HepG2 (cell line): ENCODE data around the gene GLT1D1. TPM values are rescaled to one million over a fixed set of nuclear protein-coding genes. Genes with fewer than 3 reads are reported as not detected.

Experiments
- ATAC-seq: fragments of 200-7000 bp; cut with Tn5 transposase; 3 replicates; pipeline ENCODE4 v1.9.1; 2020; ENCODE audit warnings: mild to moderate bottlenecking, moderate library complexity
- BruUV-seq: library from RNA; stranded (reverse); fragments of 400-500 nt; replicated peaks from 2 replicates; lab custom pipeline; 2021; lab: Mats Ljungman, UMichigan
- CTCF ChIA-PET: fragments of 300-600 bp; formaldehyde crosslinking; extraction: SDS; loops from one replicate; lab custom pipeline; 2021; ENCODE audit warnings: low total read pairs, inconsistent platforms, low intra/inter-chr PET ratio; lab: Yijun Ruan, JAX
- POLR2A ChIA-PET: fragments of 350-600 bp; sonication (Branson Sonifier 250); formaldehyde crosslinking; loops from one replicate; lab custom pipeline; 2020; ENCODE audit warnings: antibody characterized with exemption, inconsistent platforms; lab: Yijun Ruan, JAX
- DNase-seq: peaks from one replicate; pipeline ENCODE4 v3.0.0-alpha.2; 2015; ENCODE audit warnings: low spot score
- FAIRE-seq: peaks from 3 replicates; lab custom pipeline; 2011; peaks lifted over from hg19 to GRCh38; lab: Jason Lieb, UNC
- H2AFZ ChIP-seq: one replicate; pipeline ENCODE4 v1.6.1; 2011; ENCODE audit warnings: low read length, inconsistent platforms
- H3K27ac ChIP-seq: fragments of 300-600 bp; 3 replicates; pipeline ENCODE4 v1.8.0; 2011; ENCODE audit warnings: mixed run types, mild to moderate bottlenecking, mixed read lengths, low read length, inconsistent platforms; ENCODE audit not compliant: insufficient read depth; ENCODE audit errors: extremely low read length
- H3K27me3 ChIP-seq, 2 experiments: fragments of 200-600 bp in 1 of 2; 2 replicates in 1 of 2; 3 replicates in 1 of 2; pipeline versions ENCODE4 v1.6.0 to v1.8.0; 2011; ENCODE audit warnings: low read length in 2 of 2, mild to moderate bottlenecking in 2 of 2, moderate library complexity in 2 of 2, inconsistent platforms in 1 of 2; ENCODE audit not compliant: insufficient read depth in 2 of 2, control insufficient read depth in 1 of 2
- H3K36me3 ChIP-seq, 2 experiments: fragments of 200-600 bp in 1 of 2; replicated peaks in 1 of 2; 2 replicates in 1 of 2; 3 replicates in 1 of 2; pipeline versions ENCODE4 v1.5.1 to v1.8.0; 2011; ENCODE audit warnings: low read length in 2 of 2, inconsistent platforms in 1 of 2; ENCODE audit not compliant: insufficient read depth in 2 of 2, control insufficient read depth in 1 of 2
- H3K4me1 ChIP-seq: 2 replicates; pipeline ENCODE4 v1.5.1; 2012; ENCODE audit warnings: low read length, inconsistent platforms; ENCODE audit not compliant: insufficient read depth
- H3K4me2 ChIP-seq: 2 replicates; pipeline ENCODE4 v1.6.0; 2011; ENCODE audit warnings: low read depth, low read length, inconsistent platforms
- H3K4me3 ChIP-seq, 3 experiments: fragments of 200-600 bp in 1 of 3; sonication (generic), shearing (Covaris generic) in 1 of 3; replicated peaks in 1 of 3; 2 replicates each; pipeline ENCODE4 v1.5.1; 2011 to 2016; ENCODE audit warnings: low read length in 3 of 3, inconsistent platforms in 2 of 3, low read depth in 2 of 3, mild to moderate bottlenecking in 2 of 3, control low read depth in 1 of 3, mixed read lengths in 1 of 3; ENCODE audit not compliant: insufficient read depth in 1 of 3
- H3K79me2 ChIP-seq: one replicate; pipeline ENCODE4 v1.6.1; 2011; ENCODE audit warnings: low read length, inconsistent platforms; ENCODE audit not compliant: insufficient read depth
- H3K9ac ChIP-seq: 2 replicates; pipeline ENCODE4 v1.6.0; 2011; ENCODE audit warnings: mild to moderate bottlenecking, low read depth, low read length, inconsistent platforms; ENCODE audit not compliant: insufficient read depth
- H3K9me3 ChIP-seq: 2 replicates; pipeline ENCODE4 v1.5.1; 2012; ENCODE audit warnings: mild to moderate bottlenecking, low read length
- H4K20me1 ChIP-seq: 2 replicates; pipeline ENCODE4 v1.6.0; 2011; ENCODE audit warnings: inconsistent platforms, mild to moderate bottlenecking, low read length, moderate library complexity; ENCODE audit not compliant: insufficient read depth
- BRD4 ChIP-seq: sonication (generic); formaldehyde crosslinking; IDR thresholded peaks from 2 replicates; pipeline ENCODE4 v1.4.0; 2020; ENCODE audit warnings: missing genetic modification reagents
- CBX2 ChIP-seq, 2 experiments: fragments of 200-600 bp in 1 of 2; sonication (generic); formaldehyde crosslinking in 1 of 2; IDR thresholded peaks; 2 replicates each; pipeline versions ENCODE4 v1.7.0 to v1.8.1; 2018 to 2022; ENCODE audit warnings: low read depth in 2 of 2, low read length in 1 of 2, mild to moderate bottlenecking in 1 of 2, missing genetic modification reagents in 1 of 2
- HMG20A ChIP-seq: IDR thresholded peaks from 2 replicates; pipeline ENCODE4 v1.6.1; 2016; ENCODE audit warnings: borderline replicate concordance
- HOXD1 ChIP-seq: sonication (generic); formaldehyde crosslinking; IDR thresholded peaks from 2 replicates; pipeline ENCODE4 v1.5.0; 2020; ENCODE audit warnings: missing genetic modification reagents
- KDM6A ChIP-seq: IDR thresholded peaks from 2 replicates; pipeline ENCODE4 v1.6.1; 2016; ENCODE audit warnings: low read depth
- NCOA1 ChIP-seq: sonication (generic); formaldehyde crosslinking; IDR thresholded peaks from 2 replicates; pipeline ENCODE4 v1.9.0; 2021; ENCODE audit warnings: missing genetic modification reagents
- NR2F6 ChIP-seq, 2 experiments: IDR thresholded peaks; 2 replicates each; pipeline ENCODE4 v1.6.1; 2016; ENCODE audit warnings: antibody characterized with exemption in 1 of 2, mild to moderate bottlenecking in 1 of 2
- SATB2 ChIP-seq: sonication (generic); formaldehyde crosslinking; IDR thresholded peaks from 2 replicates; pipeline ENCODE4 v1.5.0; 2020; ENCODE audit warnings: missing genetic modification reagents
- ZBTB8A ChIP-seq: sonication (generic); formaldehyde crosslinking; IDR thresholded peaks from 2 replicates; pipeline ENCODE4 v1.4.0; 2020; ENCODE audit warnings: mild to moderate bottlenecking, low read depth, missing genetic modification reagents, borderline replicate concordance
- ZNF160 ChIP-seq: sonication (generic); formaldehyde crosslinking; IDR thresholded peaks from 2 replicates; pipeline ENCODE4 v1.8.0; 2022; ENCODE audit warnings: mild to moderate bottlenecking, inconsistent platforms, missing genetic modification reagents
- ZNF567 ChIP-seq: sonication (generic); formaldehyde crosslinking; IDR thresholded peaks from 2 replicates; pipeline ENCODE4 v1.8.1; 2023; ENCODE audit warnings: mild to moderate bottlenecking, missing genetic modification reagents, borderline replicate concordance
- ZNF607 ChIP-seq: sonication (generic); formaldehyde crosslinking; IDR thresholded peaks from 2 replicates; pipeline ENCODE4 v1.5.1; 2020; ENCODE audit warnings: missing genetic modification reagents, mild to moderate bottlenecking, borderline replicate concordance
- ZNF790 ChIP-seq: sonication (generic); formaldehyde crosslinking; IDR thresholded peaks from 2 replicates; pipeline ENCODE4 v1.8.0; 2022; ENCODE audit warnings: missing genetic modification reagents, mild to moderate bottlenecking, borderline replicate concordance
- ZNF883 ChIP-seq: sonication (generic); formaldehyde crosslinking; IDR thresholded peaks from 2 replicates; pipeline ENCODE4 v1.5.1; 2020; ENCODE audit warnings: mild to moderate bottlenecking, missing genetic modification reagents; ENCODE audit errors: not compliant biosample characterization
- WGBS: methylation state at CpG from one replicate; pipeline ENCODE4 v1.1.6; 2017; ENCODE audit warnings: low lambda C conversion rate; 5-methylcytosine and 5-hydroxymethylcytosine counted together
- in situ Hi-C: cut with HindIII; loops from 2 replicates; pipeline ENCODE4 v1.10.0; 2017; ENCODE audit warnings: low pct_unique_long_range_greater_than_20kb; ENCODE audit not compliant: extremely low pct_ligation_motif_present
- intact Hi-C: fragments of 100-400 bp; cut with micrococcal nuclease; formaldehyde crosslinking; loops from one replicate; pipeline ENCODE4 v1.10.0; 2022; ENCODE audit not compliant: unreplicated experiment
- polyA plus RNA-seq, 8 experiments: library from polyadenylated mRNA; depleted of rRNA in 3 of 8; stranded (reverse) in 7 of 8; unstranded in 1 of 8; fragments of >200 nt; fragmentation: Illumina TruSeq in 4 of 8; extraction: Trizol in 4 of 8; gene quantifications; 2 replicates each; pipeline versions ENCODE4 v1.2.1 to v1.2.3, GENCODE V29; 2011 to 2016; ENCODE audit warnings: low read depth in 4 of 8, missing spikeins in 1 of 8, mixed read lengths in 1 of 8; ENCODE audit not compliant: insufficient read depth in 1 of 8
- total RNA-seq, 5 experiments: library from RNA; depleted of rRNA; stranded (reverse); fragments of >200 nt; fragmentation: Illumina TruSeq; extraction: Trizol; gene quantifications; 2 replicates each; pipeline ENCODE4 v1.2.3, GENCODE V29; 2016; ENCODE audit warnings: low read depth in 1 of 5
- TF ChIP-seq, protein P1 (sequence below): sonication (generic); formaldehyde crosslinking; IDR thresholded peaks from 2 replicates; pipeline ENCODE4 v1.8.1; 2023; ENCODE audit warnings: missing genetic modification reagents, mild to moderate bottlenecking, borderline replicate concordance
- TF ChIP-seq, protein P2 (sequence below): sonication (generic); formaldehyde crosslinking; IDR thresholded peaks from 2 replicates; pipeline ENCODE4 v1.4.0; 2020; ENCODE audit warnings: missing genetic modification reagents, borderline replicate concordance

GLT1D1 gene
- total and polyA plus RNA-seq, 2 of the 13 experiments (the other 11 are each of a cell fraction or from before 2014, with no cell fraction given) = 0.09 to 0.17 TPM

DNA sequence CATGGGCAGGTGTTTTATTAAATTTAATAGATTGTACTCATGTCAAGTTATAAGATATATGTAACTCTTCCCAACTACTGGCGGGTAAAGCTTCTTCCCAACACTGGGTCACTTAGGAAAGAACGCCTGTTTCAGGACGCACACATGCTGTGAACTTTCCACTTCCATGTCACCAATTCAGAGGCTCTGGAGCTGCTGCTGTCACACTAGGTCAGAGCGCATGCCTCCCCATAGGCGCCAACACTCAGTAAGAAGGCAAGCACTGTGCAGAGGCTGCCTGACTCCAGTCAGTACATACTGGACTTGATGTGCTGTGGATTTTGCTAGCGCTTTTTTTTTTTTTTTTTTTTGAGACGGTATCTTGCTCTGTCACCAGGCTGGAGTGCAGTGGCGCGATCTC is 46.7 kb upstream of the GLT1D1 start (continued):
- TF ChIP-seq, protein P1, sequence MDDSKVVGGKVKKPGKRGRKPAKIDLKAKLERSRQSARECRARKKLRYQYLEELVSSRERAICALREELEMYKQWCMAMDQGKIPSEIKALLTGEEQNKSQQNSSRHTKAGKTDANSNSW (CRISPR knock-in tag) = no peak
- no peak for TF ChIP-seq ZNF790 (CRISPR knock-in tag)
- no peak for TF ChIP-seq NCOA1 (CRISPR knock-in tag)
- no peak for TF ChIP-seq BRD4
- TF ChIP-seq ZBTB8A (CRISPR knock-in tag) = no peak

DNA sequence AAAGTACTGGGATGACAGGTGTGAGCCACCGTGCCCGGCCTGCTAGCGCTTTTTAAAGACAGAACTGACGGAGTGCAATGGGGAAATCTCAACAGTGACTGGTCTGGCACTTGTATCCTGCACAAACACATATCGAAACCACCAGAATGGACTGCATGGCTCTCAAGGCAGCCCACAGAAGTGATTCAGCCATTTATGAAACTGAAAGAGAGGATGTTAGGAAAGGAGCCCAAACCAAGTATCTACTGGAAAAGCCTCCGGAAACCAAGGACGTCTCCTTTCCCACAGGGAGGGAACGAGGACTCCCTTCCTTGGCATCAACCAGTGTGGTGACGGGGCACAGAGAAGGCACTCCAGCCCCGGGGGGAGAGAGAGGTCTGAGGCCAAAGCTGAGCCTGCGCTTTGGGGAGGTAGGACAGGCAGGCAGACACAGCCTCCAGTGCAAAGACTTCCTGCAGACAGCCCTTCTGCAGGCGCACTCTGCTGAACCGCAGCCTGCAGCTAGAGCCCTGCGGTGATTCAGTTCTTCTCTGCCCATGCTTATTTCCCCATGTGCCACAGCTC is 46.0 kb upstream of the GLT1D1 start:
- intact Hi-C loops = no loop called here
- no peaks in the 10 kb centered on the region for H3K4me1 ChIP-seq
- H3K4me2 ChIP-seq = no peak overlapping the region
- POLR2A ChIA-PET = no interaction called here
- H3K9ac ChIP-seq = no peak overlapping the region
- DNase-seq (no peak), FAIRE-seq (no peak), ATAC-seq (no peak)
- H3K4me3 ChIP-seq = no peak overlapping the region
- 97% methylated on average over 14 of the region's 14 CpGs for WGBS
- H3K9me3 ChIP-seq = no peaks in the 10 kb centered on the region
- H3K27ac ChIP-seq = no peak overlapping the region
- BruUV-seq = no TSS peak
- H4K20me1 ChIP-seq = 0 out of 2 replicates have a peak, but pooled peaks cover 4% of the 10 kb centered on the region
- CTCF ChIA-PET = no interaction called here
- no peak overlapping the region for H2AFZ ChIP-seq
- peaks cover 12% of the 10 kb centered on the region for H3K79me2 ChIP-seq
- peaks cover 12 to 54% of the 10 kb centered on the region in 2 experiments; a peak in 4 of 5 replicates for H3K36me3 ChIP-seq
- no peaks in the 10 kb centered on the region for H3K27me3 ChIP-seq
- in situ Hi-C loops = no loop called here
- TF ChIP-seq NR2F6 (IDR thresholded peaks at IDR 0.05) = no peak
- no peak for TF ChIP-seq NR2F6 (CRISPR knock-in tag; IDR thresholded peaks at IDR 0.05)
- no peak for TF ChIP-seq ZNF567 (CRISPR knock-in tag)
- no peak for TF ChIP-seq ZNF160 (CRISPR knock-in tag)
- TF ChIP-seq, protein P2, sequence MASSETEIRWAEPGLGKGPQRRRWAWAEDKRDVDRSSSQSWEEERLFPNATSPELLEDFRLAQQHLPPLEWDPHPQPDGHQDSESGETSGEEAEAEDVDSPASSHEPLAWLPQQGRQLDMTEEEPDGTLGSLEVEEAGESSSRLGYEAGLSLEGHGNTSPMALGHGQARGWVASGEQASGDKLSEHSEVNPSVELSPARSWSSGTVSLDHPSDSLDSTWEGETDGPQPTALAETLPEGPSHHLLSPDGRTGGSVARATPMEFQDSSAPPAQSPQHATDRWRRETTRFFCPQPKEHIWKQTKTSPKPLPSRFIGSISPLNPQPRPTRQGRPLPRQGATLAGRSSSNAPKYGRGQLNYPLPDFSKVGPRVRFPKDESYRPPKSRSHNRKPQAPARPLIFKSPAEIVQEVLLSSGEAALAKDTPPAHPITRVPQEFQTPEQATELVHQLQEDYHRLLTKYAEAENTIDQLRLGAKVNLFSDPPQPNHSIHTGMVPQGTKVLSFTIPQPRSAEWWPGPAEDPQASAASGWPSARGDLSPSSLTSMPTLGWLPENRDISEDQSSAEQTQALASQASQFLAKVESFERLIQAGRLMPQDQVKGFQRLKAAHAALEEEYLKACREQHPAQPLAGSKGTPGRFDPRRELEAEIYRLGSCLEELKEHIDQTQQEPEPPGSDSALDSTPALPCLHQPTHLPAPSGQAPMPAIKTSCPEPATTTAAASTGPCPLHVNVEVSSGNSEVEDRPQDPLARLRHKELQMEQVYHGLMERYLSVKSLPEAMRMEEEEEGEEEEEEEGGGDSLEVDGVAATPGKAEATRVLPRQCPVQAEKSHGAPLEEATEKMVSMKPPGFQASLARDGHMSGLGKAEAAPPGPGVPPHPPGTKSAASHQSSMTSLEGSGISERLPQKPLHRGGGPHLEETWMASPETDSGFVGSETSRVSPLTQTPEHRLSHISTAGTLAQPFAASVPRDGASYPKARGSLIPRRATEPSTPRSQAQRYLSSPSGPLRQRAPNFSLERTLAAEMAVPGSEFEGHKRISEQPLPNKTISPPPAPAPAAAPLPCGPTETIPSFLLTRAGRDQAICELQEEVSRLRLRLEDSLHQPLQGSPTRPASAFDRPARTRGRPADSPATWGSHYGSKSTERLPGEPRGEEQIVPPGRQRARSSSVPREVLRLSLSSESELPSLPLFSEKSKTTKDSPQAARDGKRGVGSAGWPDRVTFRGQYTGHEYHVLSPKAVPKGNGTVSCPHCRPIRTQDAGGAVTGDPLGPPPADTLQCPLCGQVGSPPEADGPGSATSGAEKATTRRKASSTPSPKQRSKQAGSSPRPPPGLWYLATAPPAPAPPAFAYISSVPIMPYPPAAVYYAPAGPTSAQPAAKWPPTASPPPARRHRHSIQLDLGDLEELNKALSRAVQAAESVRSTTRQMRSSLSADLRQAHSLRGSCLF (CRISPR knock-in tag) = no peak
- no peak for TF ChIP-seq ZNF883 (CRISPR knock-in tag)
- TF ChIP-seq HOXD1 (CRISPR knock-in tag) = no peak
- no peak for TF ChIP-seq HMG20A (CRISPR knock-in tag)
- no peak for TF ChIP-seq CBX2 (IDR thresholded peaks at IDR 0.05; ENCODE audit: low read depth, low read length)
- TF ChIP-seq CBX2 (CRISPR knock-in tag; IDR thresholded peaks at IDR 0.05; ENCODE audit: low read depth) = no peak
- no peak for TF ChIP-seq ZNF607 (CRISPR knock-in tag)
- no peak for TF ChIP-seq SATB2
- no peak for TF ChIP-seq KDM6A (CRISPR knock-in tag)
